ENCODE measurements around the gene TYRO3. TPM values are rescaled to one million over a fixed set of nuclear protein-coding genes. Genes with fewer than 3 reads are reported as not detected.

TYRO3 gene
- 5.3 and 5.9 TPM in 2 replicates for total RNA-seq (2012; rRNA removed)

DNA sequence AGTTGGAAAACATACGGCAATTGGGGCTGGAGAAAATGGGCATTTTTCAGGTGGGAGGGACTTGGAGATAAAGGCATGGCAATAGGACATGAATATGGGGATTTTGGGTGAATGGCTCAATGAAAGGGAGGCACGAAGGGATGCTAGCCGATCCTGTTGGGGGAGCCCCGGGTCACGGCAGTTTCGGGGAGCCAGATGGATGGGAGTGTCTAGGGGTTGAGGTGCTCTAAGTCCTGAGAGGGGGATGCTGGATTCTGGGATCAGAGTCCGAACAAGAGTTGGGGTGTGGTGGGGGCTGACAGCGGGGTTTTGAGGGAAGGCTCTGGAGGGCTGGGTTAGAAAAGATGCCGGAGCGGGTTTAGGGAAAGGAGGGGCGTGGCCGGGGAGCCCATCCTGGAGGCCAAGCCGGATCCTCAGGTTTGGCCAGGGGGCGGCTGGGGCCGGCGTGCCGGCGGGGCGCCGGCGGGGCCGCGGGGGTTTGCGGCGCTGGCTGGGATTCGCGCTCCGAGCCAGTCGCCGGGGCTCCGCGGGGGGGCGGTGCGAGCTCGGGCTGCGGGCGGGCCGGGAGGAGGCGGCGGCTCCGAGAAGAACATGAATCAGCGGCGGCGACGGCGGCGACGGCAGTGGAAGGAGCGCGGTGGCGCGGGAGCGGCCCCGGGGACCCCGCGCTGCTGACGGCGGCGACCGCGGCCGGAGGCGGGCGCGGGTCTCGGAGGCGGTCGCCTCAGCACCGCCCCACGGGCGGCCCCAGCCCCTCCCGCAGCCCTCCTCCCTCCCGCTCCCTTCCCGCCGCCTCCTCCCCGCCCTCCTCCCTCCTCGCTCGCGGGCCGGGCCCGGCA lies at the start of gene TYRO3:
Gene TYRO3 (plus strand): TSS at position 813 of the 839 bp plus-strand sequence. CDS start 46 bp downstream, outside the sequence.
- H3K4me3 ChIP-seq (ENCODE audit: low read length): peak within 1 kb of the TSS; percentile 73
- no peaks in the 10 kb centered on the region for H3K36me3 ChIP-seq (ENCODE audit: insufficient read depth, low read length)
- H3K4me1 ChIP-seq (ENCODE audit: control insufficient read depth, insufficient read depth, low read length): peaks cover 33% of the 10 kb centered on the region
- no peaks in the 10 kb centered on the region for H3K27me3 ChIP-seq (ENCODE audit: control insufficient read depth, insufficient read depth, low read length)
- H3K4me2 ChIP-seq (ENCODE audit: low read length): peak within 1 kb of the TSS; percentile 95
- H3K9me3 ChIP-seq (replicated peaks; ENCODE audit: low read length): no peaks in the 10 kb centered on the region
- peak within 1 kb of the TSS; percentile 63 for H3K9ac ChIP-seq (ENCODE audit: low read depth, low read length)

DNA sequence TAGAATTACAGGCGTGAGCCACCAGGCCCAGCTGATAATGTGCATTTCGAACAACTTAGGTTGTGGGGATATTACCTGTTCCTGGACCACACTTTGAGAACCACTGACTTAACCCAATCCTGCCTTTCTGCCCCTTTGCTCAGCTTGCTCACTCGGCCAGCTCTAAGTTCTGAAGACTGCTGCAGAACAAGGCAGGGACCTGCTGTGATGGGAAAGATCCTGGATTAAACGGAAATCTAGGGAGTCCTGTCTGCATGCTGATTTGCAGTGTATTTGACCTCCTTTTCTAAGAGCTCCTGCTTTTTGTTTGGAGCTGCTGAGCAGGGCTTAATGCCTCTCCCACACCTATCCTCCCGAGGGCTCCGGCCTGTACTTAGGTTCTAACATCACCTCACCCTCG lies 48.3 kb upstream of the TYRO3 start:
- no peaks in the 10 kb centered on the region for H3K9me3 ChIP-seq (replicated peaks; ENCODE audit: low read length)
- no peak overlapping the region for H3K4me2 ChIP-seq (ENCODE audit: low read length)
- no peak overlapping the region for H3K4me3 ChIP-seq (ENCODE audit: low read length)
- H3K9ac ChIP-seq (ENCODE audit: low read depth, low read length): no peak overlapping the region
- peaks cover 38% of the 10 kb centered on the region for H3K27me3 ChIP-seq (ENCODE audit: control insufficient read depth, insufficient read depth, low read length)
- H3K4me1 ChIP-seq (ENCODE audit: control insufficient read depth, insufficient read depth, low read length): peaks cover 21% of the 10 kb centered on the region
- H3K36me3 ChIP-seq (ENCODE audit: insufficient read depth, low read length): no peaks in the 10 kb centered on the region

DNA sequence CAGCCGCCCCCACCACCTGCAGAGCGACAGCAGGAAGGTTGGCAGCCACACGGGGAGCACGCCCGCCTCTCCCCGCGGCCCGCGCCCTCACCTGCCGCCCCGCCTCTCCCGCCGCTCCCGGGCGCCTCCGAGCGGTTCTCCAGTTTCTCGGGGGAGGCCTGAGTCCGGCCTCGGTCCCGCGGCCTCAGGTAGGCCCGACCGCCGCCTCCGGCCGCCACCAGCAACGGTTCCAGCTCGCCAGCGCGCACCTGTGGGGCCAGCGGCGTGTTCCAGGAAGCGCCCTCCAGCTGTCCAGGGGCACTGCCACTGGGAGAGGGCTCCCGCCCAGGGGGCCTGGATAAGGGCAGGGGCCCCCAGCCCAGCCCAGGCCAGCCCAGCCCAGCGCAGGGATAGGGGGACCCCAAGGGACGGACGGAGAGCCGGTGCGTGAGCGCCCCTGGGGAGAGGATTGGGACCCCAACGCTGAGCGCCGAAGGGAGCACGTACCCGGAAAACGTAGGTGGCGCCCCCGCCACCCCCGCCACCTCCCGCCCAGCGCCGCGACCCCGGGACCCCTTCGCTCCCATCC lies 47.6 kb upstream of the TYRO3 start:
- no peak overlapping the region for H3K4me3 ChIP-seq (ENCODE audit: low read length)

DNA sequence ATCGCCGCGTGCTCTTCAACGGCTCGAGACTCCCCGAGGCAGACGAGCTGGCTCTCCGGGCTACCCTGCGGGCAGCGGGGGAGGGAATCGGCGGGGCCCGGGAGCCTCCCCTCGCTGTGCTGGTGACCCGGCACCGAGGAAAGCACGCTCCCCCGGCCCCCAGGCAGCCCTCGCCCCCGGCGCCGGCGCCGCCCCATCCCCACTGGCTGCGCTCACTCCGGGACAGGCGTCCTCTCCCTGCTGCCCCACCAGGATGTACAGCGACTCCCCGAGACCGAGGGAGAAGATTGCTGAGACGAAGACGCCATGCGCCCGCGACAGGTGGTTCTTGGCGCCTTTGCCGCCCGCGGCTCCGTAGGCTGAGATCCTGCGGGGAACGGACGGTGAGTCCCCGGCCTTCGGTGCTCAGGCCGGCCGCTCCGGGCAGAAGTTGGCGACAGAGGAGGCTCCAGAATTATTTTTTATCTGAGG lies 47.1 kb upstream of the TYRO3 start:
- H3K4me2 ChIP-seq (ENCODE audit: low read length): peak overlapping the region; percentile 57
- peaks cover 38% of the 10 kb centered on the region for H3K27me3 ChIP-seq (ENCODE audit: control insufficient read depth, insufficient read depth, low read length)
- H3K9ac ChIP-seq (ENCODE audit: low read depth, low read length): no peak overlapping the region
- H3K4me1 ChIP-seq (ENCODE audit: control insufficient read depth, insufficient read depth, low read length): peaks cover 21% of the 10 kb centered on the region
- H3K4me3 ChIP-seq (ENCODE audit: low read length): no peak overlapping the region
- no peaks in the 10 kb centered on the region for H3K9me3 ChIP-seq (replicated peaks; ENCODE audit: low read length)
- peaks cover 2% of the 10 kb centered on the region for H3K36me3 ChIP-seq (ENCODE audit: insufficient read depth, low read length)

More for the DNA sequence above, 47.6 kb upstream of the TYRO3 start:
- no peak overlapping the region for H3K9ac ChIP-seq (ENCODE audit: low read depth, low read length)
- no peaks in the 10 kb centered on the region for H3K9me3 ChIP-seq (replicated peaks; ENCODE audit: low read length)
- H3K36me3 ChIP-seq (ENCODE audit: insufficient read depth, low read length): no peaks in the 10 kb centered on the region
- peaks cover 21% of the 10 kb centered on the region for H3K4me1 ChIP-seq (ENCODE audit: control insufficient read depth, insufficient read depth, low read length)
- no peak overlapping the region for H3K4me2 ChIP-seq (ENCODE audit: low read length)
- peaks cover 38% of the 10 kb centered on the region for H3K27me3 ChIP-seq (ENCODE audit: control insufficient read depth, insufficient read depth, low read length)

DNA sequence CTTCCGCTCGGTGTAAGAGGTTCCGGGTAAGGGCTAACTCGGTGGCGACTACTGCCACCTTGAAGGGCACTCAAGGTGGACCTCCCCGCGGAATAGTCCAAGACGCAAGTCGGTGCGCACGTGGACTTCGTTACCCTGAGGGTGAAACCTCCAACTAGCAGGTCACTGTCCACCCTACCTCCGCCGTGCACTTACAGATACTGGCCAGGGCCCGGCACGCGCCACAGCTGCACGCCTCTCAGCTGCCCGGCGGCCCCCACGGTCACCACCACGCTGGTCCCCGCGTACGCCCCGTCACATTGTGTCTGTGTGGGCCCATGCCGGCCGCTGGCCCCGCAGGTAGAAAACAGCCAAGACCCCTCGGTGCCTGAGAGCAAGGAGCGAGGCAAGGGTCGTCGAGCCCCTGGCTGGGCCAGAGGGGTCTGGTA lies 46.5 kb upstream of the TYRO3 start:
- Histone ChIP-seq H3K36me3 (ENCODE audit: insufficient read depth, low read length) (peaks cover 8% of the 10 kb centered on the region), H3K4me3 (ENCODE audit: low read length) (peak overlapping the region; percentile 57), H3K4me1 (ENCODE audit: control insufficient read depth, insufficient read depth, low read length) (peaks cover 21% of the 10 kb centered on the region), H3K9ac (ENCODE audit: low read depth, low read length) (no peak overlapping the region), H3K4me2 (ENCODE audit: low read length) (peak overlapping the region; percentile 57), H3K27me3 (ENCODE audit: control insufficient read depth, insufficient read depth, low read length) (peaks cover 38% of the 10 kb centered on the region), H3K9me3 (replicated peaks; ENCODE audit: low read length) (no peaks in the 10 kb centered on the region)

DNA sequence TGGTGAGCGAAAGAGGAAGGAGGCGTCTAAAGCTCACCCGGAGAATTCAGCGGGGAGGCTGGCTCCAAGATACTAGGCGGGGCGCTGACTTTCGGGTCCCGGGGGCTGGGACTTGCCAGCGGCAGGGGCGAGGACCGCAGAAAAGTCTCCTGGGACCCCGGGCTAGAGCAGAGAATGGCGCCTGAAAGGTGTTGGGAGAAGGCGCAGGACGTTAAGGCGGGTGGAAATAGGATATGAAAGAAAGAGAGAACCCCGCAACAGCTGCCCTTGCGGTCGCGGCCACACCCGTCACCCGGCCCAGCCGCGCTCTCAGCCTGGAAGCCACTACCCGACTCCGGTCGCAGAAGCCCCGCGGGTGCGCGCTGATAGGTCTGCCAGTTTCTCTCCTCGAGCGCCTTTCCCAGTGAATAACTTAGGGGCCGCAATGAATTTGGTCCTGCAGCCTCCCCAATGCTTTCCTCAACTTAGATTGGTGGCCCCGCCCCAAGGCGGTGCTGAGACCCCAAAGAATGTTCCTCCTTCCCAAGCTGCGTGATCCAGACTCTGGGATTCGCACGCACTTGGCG lies 46.0 kb upstream of the TYRO3 start:
- no peaks in the 10 kb centered on the region for H3K9me3 ChIP-seq (replicated peaks; ENCODE audit: low read length)

DNA sequence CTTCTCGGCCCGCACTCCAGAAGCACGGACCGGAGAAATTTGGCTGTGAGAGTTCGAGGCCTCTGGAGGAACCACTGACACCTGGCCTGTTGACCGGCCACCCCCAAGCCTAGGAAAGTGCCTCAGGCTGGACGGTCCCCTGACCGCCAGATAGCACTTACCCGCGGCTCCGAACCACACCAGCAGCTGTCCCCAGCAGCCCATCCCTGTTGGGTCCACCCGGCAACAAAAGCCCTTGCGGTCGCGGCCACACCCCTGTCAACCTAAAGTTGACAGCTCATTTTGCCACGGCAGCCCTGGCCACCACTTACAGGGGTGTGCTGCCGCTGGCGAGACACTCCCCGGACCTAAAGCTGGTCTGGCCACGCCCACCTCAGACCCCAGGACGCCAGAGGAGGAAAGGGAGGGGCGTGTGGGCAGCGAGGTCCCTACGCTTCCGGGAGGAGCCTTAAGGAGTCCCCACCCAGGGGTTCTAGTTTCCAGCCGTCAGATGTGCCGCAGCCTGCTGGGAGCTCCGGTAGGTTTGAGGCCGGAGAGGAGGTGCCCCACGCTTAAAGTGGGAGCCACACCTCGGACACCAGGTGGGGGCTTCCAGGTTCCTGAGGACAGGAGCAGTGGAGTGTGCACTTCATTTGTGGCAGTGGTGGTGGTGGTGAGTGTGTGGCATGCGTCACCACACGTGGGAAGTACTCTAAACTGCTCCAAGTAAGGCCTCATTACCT lies 45.3 kb upstream of the TYRO3 start, which contains the start of gene LTK:
Gene LTK (minus strand): TSS at position 322 of the 722 bp plus-strand sequence. CDS start 118 bp downstream, at position 204.
- H3K9me3 ChIP-seq (replicated peaks; ENCODE audit: low read length): no peaks in the 10 kb centered on the region
- peak within 1 kb of the TSS; percentile 57 for H3K4me2 ChIP-seq (ENCODE audit: low read length)
- H3K4me3 ChIP-seq (ENCODE audit: low read length): peak within 1 kb of the TSS; percentile 57
- H3K4me1 ChIP-seq (ENCODE audit: control insufficient read depth, insufficient read depth, low read length): peaks cover 21% of the 10 kb centered on the region
- H3K27me3 ChIP-seq (ENCODE audit: control insufficient read depth, insufficient read depth, low read length): peaks cover 38% of the 10 kb centered on the region
- no peak within 1 kb of the TSS for H3K9ac ChIP-seq (ENCODE audit: low read depth, low read length)
- H3K36me3 ChIP-seq (ENCODE audit: insufficient read depth, low read length): peaks cover 14% of the 10 kb centered on the region

More for the DNA sequence above, 46.0 kb upstream of the TYRO3 start:
- peaks cover 13% of the 10 kb centered on the region for H3K36me3 ChIP-seq (ENCODE audit: insufficient read depth, low read length)
- H3K4me1 ChIP-seq (ENCODE audit: control insufficient read depth, insufficient read depth, low read length): peaks cover 21% of the 10 kb centered on the region
- H3K27me3 ChIP-seq (ENCODE audit: control insufficient read depth, insufficient read depth, low read length): peaks cover 38% of the 10 kb centered on the region
- H3K4me3 ChIP-seq (ENCODE audit: low read length): peak overlapping the region; percentile 57
- peak overlapping the region; percentile 57 for H3K4me2 ChIP-seq (ENCODE audit: low read length)
- H3K9ac ChIP-seq (ENCODE audit: low read depth, low read length): no peak overlapping the region

DNA sequence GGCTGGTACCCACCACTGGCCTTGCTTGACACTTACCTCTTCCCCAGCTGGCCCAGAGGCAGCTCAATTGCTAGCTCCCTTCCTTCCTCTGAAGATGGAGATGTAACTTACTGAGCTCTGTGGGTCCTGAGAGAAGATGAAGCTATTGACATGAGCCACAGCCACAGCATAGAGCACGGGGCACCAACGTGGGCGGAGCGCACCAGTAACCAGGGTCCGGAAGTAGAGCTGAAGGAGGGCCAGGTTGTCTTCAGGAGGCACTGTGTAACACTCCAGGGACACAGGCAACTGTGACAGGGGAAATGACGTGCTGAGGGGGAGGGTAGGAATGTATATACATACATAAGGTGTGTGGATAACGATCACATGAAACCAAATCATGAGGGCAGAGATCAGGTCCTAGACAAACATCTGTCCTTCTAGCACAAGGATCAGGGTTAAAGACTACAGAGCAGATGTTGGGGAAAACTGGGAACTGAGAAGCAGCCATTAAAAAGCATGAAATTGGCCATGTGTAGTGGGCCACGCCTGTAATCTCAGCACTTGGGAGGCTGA lies 41.0 kb upstream of the TYRO3 start:
- H3K36me3 ChIP-seq (ENCODE audit: insufficient read depth, low read length): peaks cover 24% of the 10 kb centered on the region
- H3K4me1 ChIP-seq (ENCODE audit: control insufficient read depth, insufficient read depth, low read length): peaks cover 10% of the 10 kb centered on the region
- H3K9ac ChIP-seq (ENCODE audit: low read depth, low read length): no peak overlapping the region
- H3K4me2 ChIP-seq (ENCODE audit: low read length): no peak overlapping the region
- no peaks in the 10 kb centered on the region for H3K9me3 ChIP-seq (replicated peaks; ENCODE audit: low read length)
- H3K27me3 ChIP-seq (ENCODE audit: control insufficient read depth, insufficient read depth, low read length): peaks cover 10% of the 10 kb centered on the region
- no peak overlapping the region for H3K4me3 ChIP-seq (ENCODE audit: low read length)

DNA sequence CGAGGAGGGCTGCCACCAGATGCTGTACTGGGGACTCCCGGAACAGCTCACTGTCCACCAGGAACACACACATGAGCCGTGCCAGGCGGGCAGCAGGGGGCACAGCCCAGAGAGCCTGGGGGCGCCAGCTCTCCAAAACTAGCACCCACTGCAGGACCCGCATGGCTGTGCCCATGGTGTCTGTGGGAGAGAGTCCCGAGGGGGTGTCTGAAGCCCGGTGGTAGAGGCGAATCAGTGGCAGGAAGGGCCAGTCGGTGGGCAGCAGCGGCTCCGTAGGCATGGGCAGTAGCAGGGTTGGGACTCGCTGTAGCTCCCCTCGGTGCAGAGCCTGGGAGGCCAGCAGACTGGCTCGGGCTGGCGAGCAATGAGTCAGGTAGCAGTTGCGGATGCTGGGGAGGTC lies 38.4 kb upstream of the TYRO3 start:
- Histone ChIP-seq H3K4me3 (ENCODE audit: low read length) (no peak overlapping the region), H3K4me2 (ENCODE audit: low read length) (no peak overlapping the region), H3K9ac (ENCODE audit: low read depth, low read length) (no peak overlapping the region), H3K27me3 (ENCODE audit: control insufficient read depth, insufficient read depth, low read length) (no peaks in the 10 kb centered on the region), H3K36me3 (ENCODE audit: insufficient read depth, low read length) (peaks cover 40% of the 10 kb centered on the region), H3K4me1 (ENCODE audit: control insufficient read depth, insufficient read depth, low read length) (no peaks in the 10 kb centered on the region), H3K9me3 (replicated peaks; ENCODE audit: low read length) (no peaks in the 10 kb centered on the region)

DNA sequence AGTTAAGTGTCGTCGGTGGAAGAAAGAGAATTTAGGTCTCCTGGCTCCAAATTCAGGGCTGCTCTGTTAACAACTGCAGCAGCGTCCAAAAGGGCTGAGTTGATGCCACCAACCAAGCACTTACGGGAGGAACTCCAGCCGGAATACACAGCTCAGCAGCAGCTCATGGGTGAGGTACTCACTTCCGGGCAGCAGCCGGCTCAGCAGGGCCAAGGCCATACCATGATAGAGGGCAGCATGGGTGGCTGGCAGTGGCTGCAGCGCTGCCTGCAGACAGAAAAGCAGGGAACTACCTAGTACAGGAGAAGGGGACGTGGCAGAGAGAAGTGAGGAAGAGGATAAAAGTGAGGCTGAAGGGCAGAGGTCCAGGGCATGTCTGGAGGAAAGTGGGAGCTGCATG lies 37.4 kb upstream of the TYRO3 start:
- Histone ChIP-seq H3K27me3 (ENCODE audit: control insufficient read depth, insufficient read depth, low read length) (no peaks in the 10 kb centered on the region), H3K36me3 (ENCODE audit: insufficient read depth, low read length) (peaks cover 43% of the 10 kb centered on the region), H3K4me2 (ENCODE audit: low read length) (no peak overlapping the region), H3K9me3 (replicated peaks; ENCODE audit: low read length) (no peaks in the 10 kb centered on the region), H3K4me1 (ENCODE audit: control insufficient read depth, insufficient read depth, low read length) (no peaks in the 10 kb centered on the region), H3K9ac (ENCODE audit: low read depth, low read length) (no peak overlapping the region), H3K4me3 (ENCODE audit: low read length) (no peak overlapping the region)

DNA sequence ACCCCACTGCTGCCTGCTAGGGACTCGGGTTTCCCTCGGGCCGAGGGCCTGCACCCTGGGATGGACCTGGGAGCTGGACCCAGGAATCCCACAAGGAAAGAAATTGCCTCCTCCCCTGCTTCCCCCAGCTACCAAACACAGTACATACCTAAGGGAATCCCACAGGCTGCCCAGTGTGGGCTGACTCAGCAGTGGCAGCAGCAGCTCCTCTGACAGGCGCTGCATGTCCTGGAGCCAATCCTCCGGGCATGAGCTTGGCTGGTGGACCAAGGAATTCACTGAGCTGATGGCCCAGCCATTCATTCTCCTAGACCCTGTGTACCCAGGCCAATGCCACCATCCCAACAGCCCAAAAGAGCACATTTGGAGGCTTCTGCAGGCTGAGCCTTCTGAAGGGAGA lies 35.9 kb upstream of the TYRO3 start:
- H3K4me1 ChIP-seq (ENCODE audit: control insufficient read depth, insufficient read depth, low read length): no peaks in the 10 kb centered on the region
- H3K4me3 ChIP-seq (ENCODE audit: low read length): no peak overlapping the region
- no peak overlapping the region for H3K9ac ChIP-seq (ENCODE audit: low read depth, low read length)
- H3K27me3 ChIP-seq (ENCODE audit: control insufficient read depth, insufficient read depth, low read length): no peaks in the 10 kb centered on the region
- H3K4me2 ChIP-seq (ENCODE audit: low read length): no peak overlapping the region
- H3K9me3 ChIP-seq (replicated peaks; ENCODE audit: low read length): no peaks in the 10 kb centered on the region
- peaks cover 45% of the 10 kb centered on the region for H3K36me3 ChIP-seq (ENCODE audit: insufficient read depth, low read length)
